Endothelial cell of umbilical vein (primary cell): ENCODE results near the gene COL21A1. TPM values are rescaled to one million over a fixed set of nuclear protein-coding genes. Genes with fewer than 3 reads are reported as not detected.

Source experiments
- BruUV-seq: library from RNA; stranded (reverse); fragments of 400-500 nt; replicated peaks from 2 replicates; lab custom pipeline; 2021; lab: Mats Ljungman, UMichigan
- CTCF ChIA-PET: fragments of 300-600, 350-600 bp; sonication (Branson Sonifier 250); formaldehyde crosslinking; loops from one replicate; lab custom pipeline; 2021; ENCODE audit warnings: antibody characterized with exemption, inconsistent platforms; lab: Charles Lee
- POLR2A ChIA-PET: fragments of 300-600, 350-600 bp; sonication (Branson Sonifier 250); formaldehyde crosslinking; loops from one replicate; lab custom pipeline; 2021; ENCODE audit warnings: antibody characterized with exemption, inconsistent platforms; lab: Charles Lee
- DNase-seq: peaks from one replicate; pipeline ENCODE4 v3.0.0-alpha.2; 2011; ENCODE audit warnings: low read depth, low spot score
- FAIRE-seq: peaks from 2 replicates; lab custom pipeline; 2011; peaks lifted over from hg19 to GRCh38; lab: Jason Lieb, UNC
- H2AFZ ChIP-seq: 2 replicates; pipeline ENCODE4 v1.6.0; 2012; ENCODE audit warnings: low read depth, low read length, control low read depth, inconsistent platforms
- H3K27ac ChIP-seq: 2 replicates; pipeline ENCODE4 v1.5.1; 2011; ENCODE audit warnings: low read depth, mild to moderate bottlenecking, control low read depth, low read length, moderate library complexity; ENCODE audit not compliant: insufficient read depth
- H3K27me3 ChIP-seq, 2 experiments: 2 replicates each; pipeline versions ENCODE4 v1.6.0 to v1.6.1; 2011; ENCODE audit warnings: low read length in 2 of 2, mixed read lengths in 1 of 2; ENCODE audit not compliant: control insufficient read depth in 2 of 2, insufficient read depth in 2 of 2
- H3K36me3 ChIP-seq, 2 experiments: 2 replicates in 1 of 2; 3 replicates in 1 of 2; pipeline ENCODE4 v1.5.1; 2011; ENCODE audit warnings: low read length in 2 of 2, mild to moderate bottlenecking in 1 of 2, moderate library complexity in 1 of 2; ENCODE audit not compliant: control insufficient read depth in 2 of 2, insufficient read depth in 2 of 2; ENCODE audit errors: extremely low read depth in 1 of 2
- H3K4me1 ChIP-seq: 3 replicates; pipeline ENCODE4 v1.5.1; 2011; ENCODE audit warnings: mild to moderate bottlenecking, low read length; ENCODE audit not compliant: control insufficient read depth, insufficient read depth; ENCODE audit errors: extremely low read depth
- H3K4me2 ChIP-seq: 2 replicates; pipeline ENCODE4 v1.6.1; 2011; ENCODE audit warnings: low read length, control low read depth, mixed read lengths; ENCODE audit not compliant: insufficient read depth
- H3K4me3 ChIP-seq, 3 experiments: fragments of 200-600 bp in 1 of 3; sonication (generic), shearing (Covaris generic) in 1 of 3; replicated peaks in 1 of 3; 2 replicates each; pipeline ENCODE4 v1.5.1; 2011 to 2016; ENCODE audit warnings: control low read depth in 3 of 3, low read length in 3 of 3, mild to moderate bottlenecking in 2 of 3, inconsistent platforms in 1 of 3, low read depth in 1 of 3, moderate library complexity in 1 of 3; ENCODE audit not compliant: insufficient read depth in 1 of 3
- H3K79me2 ChIP-seq: 2 replicates; pipeline ENCODE4 v1.6.0; 2012; ENCODE audit warnings: low read length, inconsistent platforms; ENCODE audit not compliant: control insufficient read depth, insufficient read depth
- H3K9ac ChIP-seq: replicated peaks from 2 replicates; pipeline ENCODE3; 2011; ENCODE audit warnings: low read length, control low read depth; ENCODE audit not compliant: insufficient read depth; ENCODE audit errors: extremely low read depth
- H3K9me1 ChIP-seq: replicated peaks from 3 replicates; pipeline ENCODE4 v1.6.0; 2011; ENCODE audit warnings: mild to moderate bottlenecking, low read length; ENCODE audit not compliant: control insufficient read depth, insufficient read depth; ENCODE audit errors: extremely low read depth
- H3K9me3 ChIP-seq: replicated peaks from 2 replicates; pipeline ENCODE4 v1.5.1; 2012; ENCODE audit warnings: low read length, inconsistent platforms; ENCODE audit not compliant: control insufficient read depth, insufficient read depth
- H4K20me1 ChIP-seq: replicated peaks from 2 replicates; pipeline ENCODE3; 2011; ENCODE audit warnings: mild to moderate bottlenecking, low read length; ENCODE audit not compliant: control insufficient read depth, insufficient read depth; ENCODE audit errors: extremely low read depth
- EZH2 ChIP-seq: IDR thresholded peaks from 2 replicates; pipeline ENCODE4 v1.6.1; 2012; ENCODE audit warnings: borderline replicate concordance, low read depth, mild to moderate bottlenecking, moderate library complexity, low read length, inconsistent platforms; ENCODE audit not compliant: severe bottlenecking
- FOS ChIP-seq: IDR thresholded peaks from 2 replicates; pipeline ENCODE4 v1.6.1; 2011; ENCODE audit warnings: mild to moderate bottlenecking, low read length, moderate library complexity, borderline replicate concordance; ENCODE audit not compliant: insufficient read depth
- GATA2 ChIP-seq: IDR thresholded peaks from 2 replicates; pipeline ENCODE4 v1.7.0; 2011; ENCODE audit warnings: low read depth, mild to moderate bottlenecking, moderate library complexity, mixed read lengths, low read length; ENCODE audit not compliant: insufficient read length, insufficient read depth
- JUN ChIP-seq: IDR thresholded peaks from 2 replicates; pipeline ENCODE4 v1.6.1; 2011; ENCODE audit warnings: borderline replicate concordance, low read depth; ENCODE audit not compliant: insufficient read length, insufficient read depth
- MYC ChIP-seq: IDR thresholded peaks from one replicate; pipeline ENCODE4 v1.6.1; 2011; ENCODE audit warnings: mild to moderate bottlenecking, low read depth, low read length
- POLR2A ChIP-seq: IDR thresholded peaks from 2 replicates; pipeline ENCODE4 v1.6.1; 2012; ENCODE audit warnings: low read depth, mild to moderate bottlenecking, control low read depth, low read length
- POLR2AphosphoS5 ChIP-seq: IDR thresholded peaks from 2 replicates; pipeline ENCODE4 v1.6.1; 2012; ENCODE audit warnings: low read depth, mild to moderate bottlenecking, control low read depth, low read length, moderate library complexity; ENCODE audit not compliant: insufficient read depth
- dilution Hi-C: fragments of 300-500 bp; cut with MboI; formaldehyde crosslinking; loops from one replicate; pipeline ENCODE4 v1.15.0; 2019; ENCODE audit warnings: low sequenced_read_pairs; ENCODE audit not compliant: extremely low pct_ligation_motif_present
- intact Hi-C: fragments of 100-400 bp; cut with micrococcal nuclease; formaldehyde crosslinking; loops from one replicate; pipeline ENCODE4 v1.10.0; 2022
- polyA plus RNA-seq, 4 experiments: library from polyadenylated mRNA; depleted of rRNA in 3 of 4; stranded (reverse) in 3 of 4; unstranded in 1 of 4; fragments of >200 nt; gene quantifications; 2 replicates each; pipeline versions ENCODE4 v1.2.1 to v1.2.3, GENCODE V29; 2011 to 2012; ENCODE audit warnings: missing spikeins in 1 of 4
- total RNA-seq: library from RNA; stranded (reverse); gene quantifications from 2 replicates; pipeline ENCODE4 v1.2.3, GENCODE V29; 2021
- TF ChIP-seq, protein P1 (sequence below), 2 donors: IDR thresholded peaks; 1 replicate in 1 of 2; 2 replicates in 1 of 2; pipeline ENCODE4 v1.5.1; 2011; ENCODE audit warnings: low read length in 2 of 2, mild to moderate bottlenecking in 2 of 2, moderate library complexity in 2 of 2, control low read depth in 1 of 2, inconsistent platforms in 1 of 2, low read depth in 1 of 2; ENCODE audit not compliant: insufficient read depth in 1 of 2; ENCODE audit errors: extremely low read depth in 1 of 2
- TF ChIP-seq, protein P2 (sequence below): IDR thresholded peaks from 2 replicates; pipeline ENCODE4 v1.6.1; 2011; ENCODE audit not compliant: insufficient read depth, insufficient read length

COL21A1 gene
- total and polyA plus RNA-seq, 2 donors (not counting 3 experiments of a cell fraction or from before 2014, with no cell fraction given), result 0.22 to 1.4 TPM

DNA sequence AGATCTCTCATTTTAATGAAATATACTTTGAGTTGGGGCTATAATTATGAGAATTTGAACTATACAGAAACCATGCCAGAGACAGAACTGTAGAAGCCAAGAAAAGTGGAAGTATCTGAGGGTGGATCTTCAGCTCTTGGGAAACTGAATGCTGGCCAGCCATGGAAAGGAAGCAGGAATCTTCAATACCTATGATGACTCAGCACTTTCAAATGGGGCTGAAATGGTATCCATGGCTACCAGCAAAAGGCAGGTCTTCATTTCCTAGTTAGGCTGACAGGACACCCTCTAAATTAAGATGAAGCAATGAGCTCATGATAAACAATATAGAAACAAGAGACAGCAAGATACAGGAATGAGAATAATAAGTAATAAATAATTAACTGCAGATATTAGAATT, 171.3 kb downstream of the COL21A1 start:
- Histone ChIP-seq H3K4me1 (no peaks in the 10 kb centered on the region), H3K27ac (no peak overlapping the region), H3K4me3 (no peak overlapping the region), H3K9me3 (no peaks in the 10 kb centered on the region), H3K4me2 (no peak overlapping the region), H3K79me2 (no peaks in the 10 kb centered on the region), H3K36me3 (no peaks in the 10 kb centered on the region), H3K27me3 (no peaks in the 10 kb centered on the region), H4K20me1 (no peaks in the 10 kb centered on the region), H3K9ac (no peak overlapping the region), H2AFZ (no peak overlapping the region), H3K9me1 (no peaks in the 10 kb centered on the region)
- no TSS peak for BruUV-seq
- intact Hi-C loops, result no loop called here
- CTCF ChIA-PET, result interaction anchor here (1.0 kb wide), 1 partner anchor 28 kb away, joined by 4 read pairs; no protein-coding TSS in a partner anchor
- dilution Hi-C loops, result no loop called here
- FAIRE-seq, result no peak
- TF ChIP-seq EZH2, result no peak
- TF ChIP-seq, protein P1, sequence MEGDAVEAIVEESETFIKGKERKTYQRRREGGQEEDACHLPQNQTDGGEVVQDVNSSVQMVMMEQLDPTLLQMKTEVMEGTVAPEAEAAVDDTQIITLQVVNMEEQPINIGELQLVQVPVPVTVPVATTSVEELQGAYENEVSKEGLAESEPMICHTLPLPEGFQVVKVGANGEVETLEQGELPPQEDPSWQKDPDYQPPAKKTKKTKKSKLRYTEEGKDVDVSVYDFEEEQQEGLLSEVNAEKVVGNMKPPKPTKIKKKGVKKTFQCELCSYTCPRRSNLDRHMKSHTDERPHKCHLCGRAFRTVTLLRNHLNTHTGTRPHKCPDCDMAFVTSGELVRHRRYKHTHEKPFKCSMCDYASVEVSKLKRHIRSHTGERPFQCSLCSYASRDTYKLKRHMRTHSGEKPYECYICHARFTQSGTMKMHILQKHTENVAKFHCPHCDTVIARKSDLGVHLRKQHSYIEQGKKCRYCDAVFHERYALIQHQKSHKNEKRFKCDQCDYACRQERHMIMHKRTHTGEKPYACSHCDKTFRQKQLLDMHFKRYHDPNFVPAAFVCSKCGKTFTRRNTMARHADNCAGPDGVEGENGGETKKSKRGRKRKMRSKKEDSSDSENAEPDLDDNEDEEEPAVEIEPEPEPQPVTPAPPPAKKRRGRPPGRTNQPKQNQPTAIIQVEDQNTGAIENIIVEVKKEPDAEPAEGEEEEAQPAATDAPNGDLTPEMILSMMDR (IDR thresholded peaks at IDR 0.05; ENCODE audit: extremely low read depth in 1 of 2, insufficient read depth in 1 of 2, low read depth in 1 of 2, low read length in 2 of 2), result no peak
- no peak for TF ChIP-seq POLR2AphosphoS5
- DNase-seq, result no peak
- POLR2A ChIA-PET, result no interaction called here

DNA sequence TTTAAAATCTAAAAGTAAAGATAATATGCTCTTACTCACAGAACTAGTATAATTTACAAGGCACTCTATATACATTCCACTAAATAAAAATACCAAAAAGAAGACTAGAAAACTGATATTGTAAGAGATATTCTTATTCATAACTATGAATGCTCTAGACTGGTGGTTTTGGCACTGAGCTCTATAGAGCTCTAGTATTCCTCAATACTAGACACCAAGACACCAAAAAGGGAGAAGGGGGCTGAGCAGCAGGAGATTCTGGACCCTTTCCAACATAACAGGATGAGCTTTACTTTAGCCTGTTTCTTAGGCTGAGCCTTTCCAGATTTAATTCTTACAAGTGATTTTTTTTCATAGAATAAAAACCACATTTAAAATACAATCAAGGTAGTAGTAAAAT, 173.6 kb downstream of the COL21A1 start:
- Histone ChIP-seq H3K79me2 (no peaks in the 10 kb centered on the region), H2AFZ (no peak overlapping the region), H3K9me3 (no peaks in the 10 kb centered on the region), H3K9ac (no peak overlapping the region), H3K4me1 (no peaks in the 10 kb centered on the region), H3K4me3 (no peak overlapping the region), H3K9me1 (no peaks in the 10 kb centered on the region), H3K4me2 (no peak overlapping the region), H3K27ac (no peak overlapping the region), H3K36me3 (no peaks in the 10 kb centered on the region), H3K27me3 (no peaks in the 10 kb centered on the region), H4K20me1 (no peaks in the 10 kb centered on the region)
- POLR2A ChIA-PET, result no interaction called here
- dilution Hi-C loops, result no loop called here
- no peak for DNase-seq
- BruUV-seq, result no TSS peak
- CTCF ChIA-PET, result interaction anchor here (0.7 to 1.8 kb wide), 4 partner anchors 11 to 219 kb away, joined by 3 to 6 read pairs (median 5); no protein-coding TSS in a partner anchor
- TF ChIP-seq JUN (no peak), GATA2 (no peak), EZH2 (no peak), POLR2AphosphoS5 (no peak), POLR2A (no peak), MYC (no peak), FOS (no peak)
- TF ChIP-seq, protein P1 (IDR thresholded peaks at IDR 0.05; ENCODE audit: extremely low read depth in 1 of 2, insufficient read depth in 1 of 2, low read depth in 1 of 2, low read length in 2 of 2), result no peak
- TF ChIP-seq, protein P2, sequence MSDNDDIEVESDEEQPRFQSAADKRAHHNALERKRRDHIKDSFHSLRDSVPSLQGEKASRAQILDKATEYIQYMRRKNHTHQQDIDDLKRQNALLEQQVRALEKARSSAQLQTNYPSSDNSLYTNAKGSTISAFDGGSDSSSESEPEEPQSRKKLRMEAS, result no peak
- intact Hi-C loops, result no loop called here
- FAIRE-seq, result no peak
